Measurements from ENCODE around the gene IQCK. TPM values are rescaled to one million over a fixed set of nuclear protein-coding genes. Genes with fewer than 3 reads are reported as not detected.

IQCK gene
- total RNA-seq, 1 donor from 2014 or later = 1.3 TPM

DNA sequence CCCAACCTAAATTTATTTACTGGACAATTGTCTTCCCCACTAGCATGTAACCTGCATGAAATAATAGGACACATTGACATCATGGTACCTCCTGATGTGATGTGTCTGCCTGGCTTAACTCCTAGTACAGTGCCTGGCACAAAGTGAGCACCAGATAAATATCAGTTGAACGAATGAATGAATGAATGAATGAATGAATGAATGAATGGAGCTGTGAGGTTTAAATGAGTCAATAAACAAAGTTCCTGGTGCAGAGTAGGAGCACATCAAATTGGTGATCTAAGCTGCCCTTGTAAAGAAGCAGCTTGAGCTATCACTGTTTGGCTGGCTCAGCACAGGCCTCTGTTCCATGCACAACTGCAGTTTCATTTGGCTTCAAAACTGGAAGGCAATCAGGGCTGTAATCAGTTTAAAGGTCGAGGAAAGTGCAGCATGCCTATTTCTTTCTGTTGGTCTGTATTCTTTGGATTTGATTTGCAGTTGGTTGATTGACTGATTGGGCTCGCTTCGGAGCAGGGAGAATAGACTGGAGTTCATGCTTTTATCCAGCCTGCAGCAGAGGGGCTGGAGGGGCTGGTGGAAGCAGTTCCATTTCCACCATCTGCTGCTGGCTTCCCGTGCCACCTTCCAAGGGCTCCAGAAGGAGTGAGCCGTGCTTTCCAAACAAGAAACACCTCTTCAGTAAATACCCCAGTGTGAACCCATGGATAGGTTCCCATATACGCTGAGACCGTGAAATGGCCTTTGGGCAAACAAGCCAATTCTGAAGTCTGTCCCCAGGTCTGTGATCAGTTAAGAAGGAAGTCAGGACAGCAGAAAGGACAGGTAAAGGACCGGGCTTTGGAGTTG, 112.0 kb downstream of the IQCK start:
- Histone ChIP-seq H3K36me3 (ENCODE audit: control insufficient read depth, insufficient read depth, low read length) (no peaks in the 10 kb centered on the region), H3K27me3 (ENCODE audit: control insufficient read depth, insufficient read depth, low read length) (no peaks in the 10 kb centered on the region), H3K4me3 (ENCODE audit: low read depth, low read length) (no peak overlapping the region)
- no peak for FAIRE-seq
- no peak for DNase-seq (ENCODE audit: low read depth)
- TF ChIP-seq, protein P1, sequence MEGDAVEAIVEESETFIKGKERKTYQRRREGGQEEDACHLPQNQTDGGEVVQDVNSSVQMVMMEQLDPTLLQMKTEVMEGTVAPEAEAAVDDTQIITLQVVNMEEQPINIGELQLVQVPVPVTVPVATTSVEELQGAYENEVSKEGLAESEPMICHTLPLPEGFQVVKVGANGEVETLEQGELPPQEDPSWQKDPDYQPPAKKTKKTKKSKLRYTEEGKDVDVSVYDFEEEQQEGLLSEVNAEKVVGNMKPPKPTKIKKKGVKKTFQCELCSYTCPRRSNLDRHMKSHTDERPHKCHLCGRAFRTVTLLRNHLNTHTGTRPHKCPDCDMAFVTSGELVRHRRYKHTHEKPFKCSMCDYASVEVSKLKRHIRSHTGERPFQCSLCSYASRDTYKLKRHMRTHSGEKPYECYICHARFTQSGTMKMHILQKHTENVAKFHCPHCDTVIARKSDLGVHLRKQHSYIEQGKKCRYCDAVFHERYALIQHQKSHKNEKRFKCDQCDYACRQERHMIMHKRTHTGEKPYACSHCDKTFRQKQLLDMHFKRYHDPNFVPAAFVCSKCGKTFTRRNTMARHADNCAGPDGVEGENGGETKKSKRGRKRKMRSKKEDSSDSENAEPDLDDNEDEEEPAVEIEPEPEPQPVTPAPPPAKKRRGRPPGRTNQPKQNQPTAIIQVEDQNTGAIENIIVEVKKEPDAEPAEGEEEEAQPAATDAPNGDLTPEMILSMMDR (IDR thresholded peaks at IDR 0.05; ENCODE audit: insufficient read depth, low read length, severe bottlenecking) = no peak

DNA sequence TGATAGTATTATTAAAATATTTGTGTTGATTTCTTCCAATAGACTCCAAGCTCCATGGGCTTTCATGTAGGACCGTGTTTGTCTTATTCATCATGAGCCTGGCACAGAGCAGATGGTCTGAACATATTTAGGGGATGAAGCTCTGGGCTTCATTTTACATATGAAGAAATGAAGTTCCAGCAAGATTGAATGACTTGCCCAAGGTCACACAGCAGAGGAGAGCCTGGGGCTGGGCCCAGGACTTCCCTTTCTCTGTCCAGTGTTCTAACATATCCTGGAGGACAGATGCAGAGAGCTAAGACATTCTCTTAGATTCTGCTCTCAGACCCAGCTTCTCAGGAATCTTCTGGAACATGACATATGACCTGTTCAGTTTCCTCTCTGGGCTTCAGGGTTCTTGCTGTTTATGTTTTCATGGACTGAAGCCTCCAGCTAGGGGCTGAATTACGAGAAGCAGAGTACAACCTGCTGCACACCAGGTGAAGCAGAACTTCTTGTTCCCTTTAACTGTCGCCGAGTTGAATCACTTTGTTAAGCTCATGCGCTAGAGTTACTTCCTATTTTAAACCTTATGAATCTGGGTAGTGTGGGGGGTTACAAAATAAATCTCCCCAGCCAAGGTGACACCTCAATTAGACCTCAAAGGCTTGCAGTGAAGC, 113.0 kb downstream of the IQCK start:
- Histone ChIP-seq H3K4me3 (ENCODE audit: low read depth, low read length) (no peak overlapping the region), H3K36me3 (ENCODE audit: control insufficient read depth, insufficient read depth, low read length) (no peaks in the 10 kb centered on the region), H3K27me3 (ENCODE audit: control insufficient read depth, insufficient read depth, low read length) (no peaks in the 10 kb centered on the region)
- TF ChIP-seq, protein P1 (IDR thresholded peaks at IDR 0.05; ENCODE audit: insufficient read depth, low read length, severe bottlenecking) = no peak
- no peak for DNase-seq (ENCODE audit: low read depth)
- FAIRE-seq = no peak

DNA sequence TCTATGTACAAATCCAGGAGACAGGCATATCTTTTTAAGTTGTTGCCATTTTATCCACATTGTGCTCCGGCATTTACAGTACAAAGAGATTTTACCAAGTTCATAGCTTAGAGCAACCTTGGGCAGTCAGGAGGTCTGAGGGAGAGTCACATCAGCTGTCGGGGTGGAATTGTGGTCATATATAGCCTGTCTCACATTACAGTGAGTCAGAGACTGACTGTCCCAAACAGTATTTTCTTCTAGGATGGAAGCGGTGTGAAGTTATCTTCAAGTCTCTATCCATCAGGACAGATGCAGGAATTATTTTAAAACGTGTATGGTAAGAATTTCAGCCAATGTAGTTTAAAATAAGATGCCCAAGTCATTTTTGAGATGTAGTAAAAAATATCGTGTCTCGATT, 113.6 kb downstream of the IQCK start:
- H3K36me3 ChIP-seq (ENCODE audit: control insufficient read depth, insufficient read depth, low read length) = no peaks in the 10 kb centered on the region
- peak; percentile 56 for DNase-seq (ENCODE audit: low read depth)
- no peak overlapping the region for H3K4me3 ChIP-seq (ENCODE audit: low read depth, low read length)
- FAIRE-seq = no peak
- TF ChIP-seq, protein P1 (IDR thresholded peaks at IDR 0.05; ENCODE audit: insufficient read depth, low read length, severe bottlenecking) = no peak
- no peaks in the 10 kb centered on the region for H3K27me3 ChIP-seq (ENCODE audit: control insufficient read depth, insufficient read depth, low read length)

DNA sequence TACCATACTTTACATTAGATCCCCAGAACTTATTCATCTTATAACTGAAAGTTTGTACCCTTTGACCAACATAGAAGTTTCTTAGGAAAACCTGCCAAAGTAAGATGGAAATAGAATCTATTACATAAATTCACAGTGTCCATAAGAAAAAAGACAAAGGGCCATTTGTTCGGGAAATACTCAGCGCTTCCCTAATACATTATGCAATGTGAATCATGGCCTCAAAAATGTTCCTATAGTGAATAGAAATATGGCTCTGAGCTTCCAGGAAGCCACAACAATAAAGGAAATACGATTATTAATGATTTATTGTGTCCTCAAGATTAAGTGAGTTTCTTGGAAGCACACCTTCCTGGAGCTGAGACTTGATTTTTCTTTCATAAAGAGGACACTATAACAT, 115.1 kb downstream of the IQCK start:
- no peak overlapping the region for H3K4me3 ChIP-seq (ENCODE audit: low read depth, low read length)
- no peak for DNase-seq (ENCODE audit: low read depth)
- FAIRE-seq = no peak
- no peaks in the 10 kb centered on the region for H3K36me3 ChIP-seq (ENCODE audit: control insufficient read depth, insufficient read depth, low read length)
- H3K27me3 ChIP-seq (ENCODE audit: control insufficient read depth, insufficient read depth, low read length) = no peaks in the 10 kb centered on the region
- TF ChIP-seq, protein P1 (IDR thresholded peaks at IDR 0.05; ENCODE audit: insufficient read depth, low read length, severe bottlenecking) = no peak

DNA sequence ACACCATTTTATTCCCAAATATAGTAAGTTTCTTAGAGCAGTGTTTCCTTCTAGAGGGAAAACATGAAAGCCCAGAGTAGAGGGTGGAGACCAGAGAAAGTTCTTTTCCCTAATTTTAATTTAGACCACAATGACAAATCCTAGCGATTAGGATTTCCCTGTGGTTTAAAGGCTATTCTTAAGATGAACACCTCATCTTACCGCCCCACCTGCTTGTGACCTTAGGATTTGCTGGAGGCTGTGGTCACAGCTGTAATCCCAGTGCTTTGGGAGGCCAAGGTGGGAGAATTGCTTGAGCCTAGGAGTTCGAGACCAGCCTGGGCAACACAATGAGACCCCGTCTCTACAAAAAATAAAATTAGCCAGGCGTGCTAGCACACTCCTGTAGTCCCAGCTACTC, 115.5 kb downstream of the IQCK start:
- TF ChIP-seq, protein P1 (IDR thresholded peaks at IDR 0.05; ENCODE audit: insufficient read depth, low read length, severe bottlenecking) = no peak
- Histone ChIP-seq H3K4me3 (ENCODE audit: low read depth, low read length) (no peak overlapping the region), H3K27me3 (ENCODE audit: control insufficient read depth, insufficient read depth, low read length) (no peaks in the 10 kb centered on the region), H3K36me3 (ENCODE audit: control insufficient read depth, insufficient read depth, low read length) (no peaks in the 10 kb centered on the region)
- DNase-seq (ENCODE audit: low read depth) (no peak), FAIRE-seq (no peak)
